ENCODE data around the gene IMP3.

The IMP3 gene

DNA sequence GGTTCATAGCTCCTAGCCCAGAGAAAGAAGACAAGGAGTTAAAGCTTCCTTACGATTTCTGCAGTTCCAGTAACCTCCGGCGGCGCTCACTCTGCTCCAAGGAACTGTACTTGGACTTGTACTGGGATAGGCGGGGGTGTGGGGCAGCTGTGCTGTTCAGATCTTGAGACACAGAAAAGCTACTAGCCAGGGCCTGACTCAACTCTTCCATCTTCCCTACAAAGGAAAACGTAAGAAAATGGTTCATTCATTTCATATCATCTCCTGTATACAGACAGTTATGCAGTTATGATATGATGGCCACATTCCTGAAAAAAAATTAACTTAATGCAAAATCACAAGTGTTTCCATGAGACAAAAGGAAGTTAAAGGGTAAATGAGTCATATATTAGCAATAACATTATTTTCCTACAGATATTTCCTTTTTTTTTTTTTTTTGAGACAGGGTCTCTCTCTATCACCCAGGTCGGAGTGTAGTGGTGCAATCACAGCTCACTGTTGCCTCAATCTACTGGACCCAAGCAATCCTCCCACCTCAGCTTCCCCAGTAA is 19.1 kb downstream of the IMP3 start:
- no peak for DNase-seq (ENCODE audit: low spot score)

GRCh38 chr15:75620058-75620820 is 19.8 kb downstream of the IMP3 start:
- no peak for DNase-seq (ENCODE audit: low spot score)

DNA sequence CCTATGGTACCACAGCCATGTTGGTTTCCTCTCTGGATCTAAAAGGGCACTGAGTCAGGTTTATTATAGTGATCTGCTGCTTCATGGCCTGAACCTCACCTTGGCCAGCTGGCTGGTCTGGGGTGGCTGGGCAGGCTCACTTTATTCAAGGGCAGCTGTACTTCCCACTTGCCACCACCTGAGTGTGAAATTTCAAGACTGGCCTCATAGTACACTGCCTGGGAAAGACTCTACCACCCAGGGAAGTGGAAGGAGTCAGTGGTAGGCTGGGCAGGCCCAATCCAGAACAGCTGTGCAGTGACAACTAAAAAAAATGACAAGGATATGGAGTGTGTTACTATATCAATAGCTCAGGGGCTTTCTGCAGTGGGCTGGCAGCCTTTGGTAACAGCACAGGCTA is 23.3 kb downstream of the IMP3 start:
- no peak for DNase-seq (ENCODE audit: low spot score)

- DNase-seq (ENCODE audit: low spot score) = no peak
Measured at GRCh38 chr15:75606711-75607699, 33.0 kb downstream of the IMP3 start.

GRCh38 chr15:75606026-75606425 is 34.0 kb downstream of the IMP3 start:
- DNase-seq (ENCODE audit: low spot score) = no peak

DNA sequence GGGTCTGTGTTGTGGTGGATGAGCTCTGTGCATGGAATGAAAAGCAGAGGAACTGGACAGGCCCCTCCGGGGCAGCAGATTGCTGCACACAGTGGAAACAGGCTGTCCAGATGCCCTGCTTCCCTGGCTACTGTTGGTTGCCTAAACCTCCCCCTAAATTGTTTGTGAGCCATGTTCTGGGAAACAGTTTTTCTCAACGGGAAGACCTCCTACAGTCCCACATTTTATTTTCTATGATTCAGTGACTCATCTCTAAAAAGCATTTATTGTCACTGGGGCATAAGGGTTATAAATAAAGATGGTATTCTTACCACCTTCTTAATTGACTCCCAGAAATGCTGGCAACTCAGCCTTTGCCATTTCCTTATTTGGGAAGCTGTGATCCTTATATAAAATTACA is 40.6 kb downstream of the IMP3 start:
- no peak for DNase-seq (ENCODE audit: low spot score)

DNA sequence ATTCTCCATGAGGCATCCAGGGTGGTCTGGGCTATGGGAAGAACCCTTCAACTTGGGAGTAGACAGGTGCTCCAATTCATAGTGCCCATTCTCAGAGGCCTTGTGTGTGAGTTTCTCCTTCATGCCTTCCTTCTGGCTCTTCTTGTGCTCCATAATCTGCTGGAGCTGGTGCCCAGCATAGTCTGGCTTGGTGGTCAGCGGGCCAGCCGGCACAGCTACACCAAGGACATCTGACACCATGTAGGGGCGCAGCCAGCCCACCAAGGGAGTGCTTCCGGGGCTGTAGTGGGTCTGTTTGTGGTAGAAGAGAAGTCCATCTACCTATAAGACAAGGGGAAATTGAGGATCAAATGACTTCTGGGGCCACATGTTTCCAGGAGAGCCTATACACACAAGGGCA is 41.7 kb downstream of the IMP3 start:
- DNase-seq (ENCODE audit: low spot score) = no peak

- DNase-seq (ENCODE audit: low spot score) = no peak
Measured at GRCh38 chr15:75597667-75598341, 42.2 kb downstream of the IMP3 start.

DNA sequence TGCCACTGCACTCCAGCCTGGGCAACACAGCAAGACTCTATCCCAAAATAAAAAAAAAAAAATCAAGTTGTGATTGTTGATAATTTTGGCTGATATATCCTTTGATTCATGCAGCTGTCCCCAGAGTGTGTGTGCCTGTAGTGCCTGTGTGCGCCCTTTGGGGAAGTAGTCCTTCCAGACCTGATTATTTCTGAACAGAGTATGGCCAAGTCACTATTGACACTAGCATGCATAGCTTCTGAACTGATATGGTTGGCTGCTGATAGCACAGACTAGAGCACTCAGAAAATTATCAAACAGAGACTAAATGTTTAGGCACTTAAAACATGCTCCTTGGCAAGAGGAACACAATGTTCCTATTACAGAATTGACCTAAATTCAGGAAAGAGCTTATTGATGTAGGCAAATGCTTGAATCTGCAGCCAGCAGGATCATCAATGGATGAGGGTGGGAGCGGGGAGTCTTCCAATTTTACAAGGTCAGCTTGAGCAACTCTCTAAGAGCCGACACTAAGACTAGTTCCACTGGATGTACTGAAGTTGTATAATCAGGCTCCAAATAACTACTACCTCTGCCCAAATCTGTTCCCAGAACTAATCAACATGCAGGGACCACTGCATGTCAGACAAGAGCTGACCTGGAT is 43.2 kb downstream of the IMP3 start:
- DNase-seq (ENCODE audit: low spot score) = no peak

DNA sequence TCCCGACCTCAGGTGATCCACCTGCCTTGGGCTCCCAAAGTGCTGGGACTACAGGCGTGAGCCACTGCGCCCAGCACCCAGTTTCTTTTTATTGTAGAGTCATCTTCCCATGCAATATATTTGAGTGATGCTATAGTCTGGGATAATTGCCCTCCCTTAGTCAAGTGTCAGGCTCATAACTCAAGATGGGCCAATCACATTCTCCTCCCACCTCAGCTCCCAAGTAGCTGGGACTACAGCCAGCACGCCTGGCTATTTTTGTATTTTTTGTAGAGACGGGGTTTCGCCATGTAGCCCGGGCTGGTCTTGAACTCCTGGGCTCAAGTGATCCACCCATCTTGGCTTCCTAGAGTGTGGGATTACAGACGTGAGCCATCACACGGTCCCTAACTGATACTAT is 45.7 kb downstream of the IMP3 start:
- DNase-seq (ENCODE audit: low spot score) = no peak

GRCh38 chr15:75591655-75592364 is 48.2 kb downstream of the IMP3 start:
- no peak for DNase-seq (ENCODE audit: low spot score)

DNA sequence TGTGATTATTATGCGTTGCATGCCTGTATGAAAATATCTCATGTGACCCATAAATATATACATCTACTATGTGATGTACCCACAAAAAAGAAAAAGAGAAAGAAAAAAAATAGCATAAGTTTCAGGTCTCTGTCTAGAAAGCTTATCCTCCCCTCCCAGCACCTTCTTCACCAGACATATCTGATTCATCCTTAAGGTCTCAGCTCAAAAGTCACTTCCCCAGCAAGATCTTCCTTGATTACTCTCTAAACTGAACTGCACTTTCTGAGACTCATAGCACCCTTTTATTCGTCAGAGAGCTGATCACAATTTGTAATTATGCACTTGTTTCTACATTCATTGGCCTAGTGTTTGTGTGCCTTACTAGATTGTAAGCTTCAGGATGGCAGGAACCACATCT is 49.8 kb downstream of the IMP3 start:
- no peak for DNase-seq (ENCODE audit: low spot score)

Measured in pons (tissue), 1 donor.